K562 (cell line): ENCODE measurements around the gene OPA3. TPM values are rescaled to one million over a fixed set of nuclear protein-coding genes. Genes with fewer than 3 reads are reported as not detected.
A peak's percentile ranks its signal among the peaks of the same experiment; 100 is the strongest.

Source experiments
- ATAC-seq: fragments of 200-7000 bp; cut with Tn5 transposase; 3 replicates; pipeline ENCODE4 v1.9.1; 2020; ENCODE audit warnings: moderate library complexity
- BruUV-seq: library from RNA; stranded (reverse); fragments of 400-500 nt; replicated peaks from 2 replicates; lab custom pipeline; 2021; lab: Mats Ljungman, UMichigan
- CTCF ChIA-PET: fragments of 300-600 bp; formaldehyde crosslinking; extraction: SDS; loops from one replicate; lab custom pipeline; 2021; ENCODE audit warnings: low intra/inter-chr PET ratio; lab: Yijun Ruan, JAX
- POLR2A ChIA-PET: fragments of 300-600, 350-650 bp; sonication (Branson Sonifier 250); formaldehyde crosslinking; extraction: SDS; loops from one replicate; lab custom pipeline; 2021; ENCODE audit warnings: antibody characterized with exemption, inconsistent platforms; lab: Yijun Ruan, JAX
- DNase-seq, 4 experiments: peaks; one replicate each; pipeline versions ENCODE4 v3.0.0 to v3.0.0-alpha.2; 2011 to 2018; ENCODE audit warnings: low spot score in 3 of 4, mixed read lengths in 3 of 4; ENCODE audit errors: extremely low read depth in 1 of 4
- FAIRE-seq: peaks from 2 replicates; lab custom pipeline; 2011; peaks lifted over from hg19 to GRCh38; lab: Jason Lieb, UNC
- H2AFZ ChIP-seq: 2 replicates; pipeline ENCODE4 v1.6.0; 2011; ENCODE audit warnings: low read depth, low read length, control low read depth, inconsistent platforms
- H3K27ac ChIP-seq: fragments of 200-600 bp; 3 replicates; pipeline ENCODE4 v1.8.0; 2011; ENCODE audit warnings: low read depth, mild to moderate bottlenecking, control low read depth, inconsistent platforms, low read length, moderate library complexity, mixed read lengths; ENCODE audit errors: extremely low read depth
- H3K27me3 ChIP-seq, 2 experiments: fragments of 300-600 bp in 1 of 2; 2 replicates in 1 of 2; 3 replicates in 1 of 2; pipeline versions ENCODE4 v1.6.0 to v1.8.0; 2011; ENCODE audit warnings: inconsistent platforms in 2 of 2, low read length in 2 of 2, mild to moderate bottlenecking in 1 of 2, mixed read lengths in 1 of 2, moderate library complexity in 1 of 2; ENCODE audit not compliant: control insufficient read depth in 2 of 2, insufficient read depth in 2 of 2
- H3K36me3 ChIP-seq: fragments of 300-600 bp; 3 replicates; pipeline ENCODE4 v1.8.0; 2011; ENCODE audit warnings: mild to moderate bottlenecking, low read length, inconsistent platforms; ENCODE audit not compliant: control insufficient read depth, insufficient read depth
- H3K4me1 ChIP-seq, 2 experiments: fragments of 200-600 bp in 1 of 2; replicated peaks in 1 of 2; 2 replicates in 1 of 2; 3 replicates in 1 of 2; pipeline versions ENCODE4 v1.5.1 to v1.8.0; 2011; ENCODE audit warnings: inconsistent platforms in 2 of 2, low read length in 2 of 2, mild to moderate bottlenecking in 1 of 2, mixed read lengths in 1 of 2, moderate library complexity in 1 of 2; ENCODE audit not compliant: control insufficient read depth in 2 of 2, insufficient read depth in 2 of 2
- H3K4me2 ChIP-seq: 2 replicates; pipeline ENCODE4 v1.6.1; 2011; ENCODE audit warnings: low read length, control low read depth, inconsistent platforms, mixed read lengths; ENCODE audit not compliant: insufficient read depth
- H3K4me3 ChIP-seq: fragments of 200-600 bp; sonication (generic), shearing (Covaris generic); 2 replicates; pipeline ENCODE4 v1.5.1; 2016; ENCODE audit warnings: control low read depth, inconsistent platforms
- H3K79me2 ChIP-seq: fragments of 200-600 bp; 3 replicates; pipeline ENCODE4 v1.8.0; 2011; ENCODE audit warnings: low read length, inconsistent platforms; ENCODE audit not compliant: control insufficient read depth, insufficient read depth
- H3K9ac ChIP-seq, 2 experiments: 2 replicates each; pipeline versions ENCODE4 v1.6.0 to v1.6.1; 2011; ENCODE audit warnings: low read depth in 2 of 2, low read length in 2 of 2, control low read depth in 1 of 2, inconsistent platforms in 1 of 2, mild to moderate bottlenecking in 1 of 2, mixed read lengths in 1 of 2; ENCODE audit not compliant: insufficient read depth in 1 of 2
- H3K9me1 ChIP-seq: one replicate; pipeline ENCODE4 v1.6.0; 2011; ENCODE audit warnings: inconsistent platforms, mild to moderate bottlenecking, low read length, moderate library complexity; ENCODE audit not compliant: control insufficient read depth, insufficient read depth
- H3K9me3 ChIP-seq: replicated peaks from 2 replicates; pipeline ENCODE4 v1.5.1; 2011; ENCODE audit warnings: low read depth, low read length, inconsistent platforms; ENCODE audit not compliant: control insufficient read depth, insufficient read depth
- H4K20me1 ChIP-seq: replicated peaks from 2 replicates; pipeline ENCODE4 v1.6.1; 2011; ENCODE audit warnings: low read length, inconsistent platforms, mixed read lengths; ENCODE audit not compliant: control insufficient read depth, insufficient read depth
- ARID4B ChIP-seq: sonication (generic); formaldehyde crosslinking; IDR thresholded peaks from 2 replicates; pipeline ENCODE4 v1.8.0; 2022; ENCODE audit warnings: mild to moderate bottlenecking, missing genetic modification reagents
- KDM1A ChIP-seq, 2 experiments: fragments of 450-650 bp; IDR thresholded peaks; 2 replicates each; pipeline ENCODE4 v1.6.1; 2016; ENCODE audit warnings: mild to moderate bottlenecking in 2 of 2
- NUFIP1 ChIP-seq: fragments of 450-650 bp; IDR thresholded peaks from 2 replicates; pipeline ENCODE4 v1.6.1; 2018; ENCODE audit not compliant: partially characterized antibody
- PKNOX1 ChIP-seq: fragments of 450-650 bp; IDR thresholded peaks from 2 replicates; pipeline ENCODE4 v1.6.1; 2016
- RBM25 ChIP-seq: fragments of 200-400 bp; formaldehyde crosslinking; IDR thresholded peaks from 2 replicates; pipeline ENCODE4 v1.6.1; 2018; ENCODE audit warnings: low read length, low read depth, moderate library complexity; ENCODE audit not compliant: severe bottlenecking
- SIRT6 ChIP-seq: IDR thresholded peaks from one replicate; pipeline ENCODE4 v1.6.1; 2012; ENCODE audit warnings: low read depth, mild to moderate bottlenecking, control low read depth, inconsistent platforms, low read length, moderate library complexity
- ZFP36 ChIP-seq: fragments of 150-350 bp; IDR thresholded peaks from 2 replicates; pipeline ENCODE4 v1.6.1; 2018; ENCODE audit warnings: low read length, low read depth; ENCODE audit not compliant: partially characterized antibody
- ZNF121 ChIP-seq: sonication (generic); formaldehyde crosslinking; conservative IDR thresholded peaks from 2 replicates; pipeline ENCODE4 v1.8.0; 2022; ENCODE audit warnings: missing genetic modification reagents
- ZNF311 ChIP-seq: fragments of 250-450 bp; sonication (Bioruptor Pico); IDR thresholded peaks from 2 replicates; pipeline ENCODE4 v1.4.0; 2020; ENCODE audit warnings: mild to moderate bottlenecking, moderate library complexity
- WGBS: fragments of 100-300 bp; shearing (Covaris generic); methylation state at CpG from one replicate; pipeline ENCODE4 v1.1.6; 2016; ENCODE audit warnings: low coverage, mixed read lengths; ENCODE audit not compliant: insufficient coverage; ENCODE audit errors: missing lambda C conversion rate; 5-methylcytosine and 5-hydroxymethylcytosine counted together
- in situ Hi-C: fragments of 300-500 bp; cut with MboI; formaldehyde crosslinking; loops from 4 replicates; pipeline ENCODE4 v1.15.0; 2018; ENCODE audit warnings: inconsistent platforms, mixed read lengths
- intact Hi-C: fragments of 100-400 bp; cut with micrococcal nuclease; formaldehyde crosslinking; loops from 2 replicates; pipeline ENCODE4 v1.14.2; 2022
- polyA plus RNA-seq, 8 experiments: library from polyadenylated mRNA; depleted of rRNA in 4 of 8; stranded (reverse) in 5 of 8; unstranded in 3 of 8; fragments of >200 nt; fragmentation: Nextera tagmentation in 2 of 8; fragmentation: Illumina TruSeq in 1 of 8; extraction: Ambion mirVana in 2 of 8; extraction: Trizol in 1 of 8; gene quantifications; 2 replicates each; pipeline versions ENCODE4 v1.2.1 to v1.2.3, GENCODE V29; 2011 to 2014; ENCODE audit warnings: inconsistent platforms in 1 of 8, missing spikeins in 1 of 8
- total RNA-seq, 7 experiments: library from RNA; depleted of rRNA in 6 of 7; stranded (reverse); fragments of >200 nt in 6 of 7; fragmentation: Illumina TruSeq in 2 of 7; extraction: Trizol in 2 of 7; gene quantifications; 2 replicates each; pipeline versions ENCODE4 v1.2.1 to v1.2.3, GENCODE V29; 2011 to 2021; ENCODE audit warnings: low replicate concordance in 1 of 7

Gene OPA3
- total and polyA plus RNA-seq, 9 of the 15 experiments (the other 6 are each of a cell fraction or from before 2014, with no cell fraction given): 1.4 to 18.8 (median 9.0) TPM

GRCh38 chr19:45590300-45591003 lies 5.8 kb upstream of the OPA3 start (continued):
- TF ChIP-seq ARID4B (CRISPR knock-in tag) (0 out of 2 replicates have a peak, but pooled peaks have one; percentile 5), NUFIP1 (no peak), PKNOX1 (peak; percentile 64), ZNF121 (peak; percentile 91)

DNA sequence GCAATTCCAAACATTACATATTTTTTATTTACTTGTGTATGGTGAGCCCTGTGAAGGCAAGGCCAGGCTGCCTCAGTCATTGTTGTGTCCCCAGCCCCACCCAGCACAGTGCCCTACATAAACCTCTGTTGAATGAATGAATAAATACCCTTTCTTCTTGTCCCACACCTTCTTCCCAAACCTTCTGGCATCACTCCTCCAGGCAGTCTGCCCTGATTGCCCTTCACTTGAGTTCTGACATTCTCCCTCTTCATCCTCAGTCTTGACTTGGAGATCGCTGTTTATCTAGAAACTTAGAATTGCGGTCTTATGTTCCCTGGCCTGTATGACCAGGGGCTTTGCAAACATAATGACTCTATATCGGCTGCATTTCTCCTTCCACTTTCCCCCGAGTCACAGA lies 5.2 kb upstream of the OPA3 start:
- intact Hi-C loops: loop anchor here (2.0 kb wide), 1 partner anchor 91 kb away; no protein-coding TSS in a partner anchor
- H3K9me1 ChIP-seq: no peaks in the 10 kb centered on the region
- FAIRE-seq (no peak), ATAC-seq (no peak), DNase-seq (no peak)
- TF ChIP-seq ZFP36: peak; percentile 95
- TF ChIP-seq KDM1A (IDR thresholded peaks at IDR 0.05): 0 out of 4 replicates have a peak, but pooled peaks of 1 of the 2 experiments have one; percentile 3
- TF ChIP-seq RBM25: peak; percentile 77
- TF ChIP-seq ZNF311 (CRISPR knock-in tag): no peak
- no peak for TF ChIP-seq SIRT6
- H3K27me3 ChIP-seq: no peaks in the 10 kb centered on the region
- BruUV-seq: no TSS peak
- ChIA-PET POLR2A (no interaction called here), CTCF (no interaction called here)
- H3K4me3 ChIP-seq: no peak overlapping the region
- 60% methylated on average over 4 of the region's 4 CpGs for WGBS
- in situ Hi-C loops: no loop called here
- no peak overlapping the region for H3K9ac ChIP-seq
- no peaks in the 10 kb centered on the region for H3K79me2 ChIP-seq
- no peak overlapping the region for H3K27ac ChIP-seq
- 0 out of 2 replicates have a peak overlapping the region, but pooled peaks have one; percentile 25 for H2AFZ ChIP-seq
- no peaks in the 10 kb centered on the region for H3K9me3 ChIP-seq
- no peak overlapping the region for H3K4me2 ChIP-seq
- no peaks in the 10 kb centered on the region for H4K20me1 ChIP-seq
- H3K4me1 ChIP-seq: peaks cover 25 to 27% of the 10 kb centered on the region in 2 experiments
- H3K36me3 ChIP-seq: no peaks in the 10 kb centered on the region
